ENCODE measurements around the gene PLEKHA4. TPM values are rescaled to one million over a fixed set of nuclear protein-coding genes. Genes with fewer than 3 reads are reported as not detected.

PLEKHA4 gene
- total RNA-seq = 100 to 1,000 TPM; 211 to 444 (median 282) TPM

DNA sequence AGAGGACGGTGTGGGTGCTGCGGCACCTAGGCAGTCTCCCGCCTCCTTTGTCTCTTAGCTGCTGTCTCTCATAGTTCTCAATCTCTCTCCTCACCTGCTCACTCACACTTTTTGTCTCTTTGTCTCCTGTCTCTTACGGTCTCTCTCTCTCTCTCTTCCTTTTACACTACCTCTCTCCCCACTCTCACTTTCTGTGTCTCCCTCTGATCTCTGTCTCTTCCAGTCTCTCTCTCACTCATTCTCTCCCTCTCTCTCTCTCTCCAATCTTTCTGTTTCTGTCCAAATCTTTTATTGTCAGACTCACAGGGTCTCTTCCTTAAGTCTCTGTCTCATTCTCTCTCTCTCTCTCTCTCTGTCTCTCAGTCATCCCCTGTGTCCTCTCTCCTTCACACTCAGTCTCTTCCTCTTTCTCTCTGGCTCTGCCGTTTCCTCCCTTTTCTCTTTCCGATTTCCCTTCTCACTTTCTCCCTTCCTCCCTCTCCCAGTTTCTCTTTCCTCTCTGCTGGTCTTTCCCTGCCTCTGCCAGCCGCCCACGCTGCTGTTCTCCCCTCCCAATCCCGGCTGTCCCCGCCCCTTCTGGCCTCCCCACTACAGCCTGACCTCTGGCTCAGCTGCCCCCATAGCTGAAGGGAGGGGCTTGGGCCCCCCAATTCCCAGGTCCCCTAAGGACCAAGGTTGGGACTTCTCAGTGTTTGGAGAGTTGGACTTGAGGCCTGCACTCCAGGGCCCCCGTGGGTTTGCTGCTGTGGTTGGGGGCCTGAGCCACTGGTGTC lies at the start of gene PLEKHA4:
PLEKHA4 (minus strand) TSS at position 504 of the 773 bp plus-strand sequence. CDS start 997 bp downstream, outside the sequence.
- Histone ChIP-seq H3K4me3 (peak within 1 kb of the TSS; percentile 34 to 57 (median 44)), H3K9me3 (no peaks in the 10 kb centered on the region), H3K27me3 (no peaks in the 10 kb centered on the region), H3K36me3 (peaks cover 0 to 23% (median 0%) of the 10 kb centered on the region in 3 donors), H3K27ac (peak within 1 kb of the TSS; percentile 83 to 100 (median 94)), H3K4me1 (peaks cover 0 to 68% (median 17%) of the 10 kb centered on the region in 4 donors)
- 13 to 15% methylated on average over 11 of the region's 11 CpGs for WGBS, 2 donors
- TF ChIP-seq EP300 (IDR thresholded peaks at IDR 0.05) = peak in 1 of 2 donors; percentile 80
- peak; percentile 35 to 43 for TF ChIP-seq POLR2A (IDR thresholded peaks at IDR 0.05)
- TF ChIP-seq, protein P1, sequence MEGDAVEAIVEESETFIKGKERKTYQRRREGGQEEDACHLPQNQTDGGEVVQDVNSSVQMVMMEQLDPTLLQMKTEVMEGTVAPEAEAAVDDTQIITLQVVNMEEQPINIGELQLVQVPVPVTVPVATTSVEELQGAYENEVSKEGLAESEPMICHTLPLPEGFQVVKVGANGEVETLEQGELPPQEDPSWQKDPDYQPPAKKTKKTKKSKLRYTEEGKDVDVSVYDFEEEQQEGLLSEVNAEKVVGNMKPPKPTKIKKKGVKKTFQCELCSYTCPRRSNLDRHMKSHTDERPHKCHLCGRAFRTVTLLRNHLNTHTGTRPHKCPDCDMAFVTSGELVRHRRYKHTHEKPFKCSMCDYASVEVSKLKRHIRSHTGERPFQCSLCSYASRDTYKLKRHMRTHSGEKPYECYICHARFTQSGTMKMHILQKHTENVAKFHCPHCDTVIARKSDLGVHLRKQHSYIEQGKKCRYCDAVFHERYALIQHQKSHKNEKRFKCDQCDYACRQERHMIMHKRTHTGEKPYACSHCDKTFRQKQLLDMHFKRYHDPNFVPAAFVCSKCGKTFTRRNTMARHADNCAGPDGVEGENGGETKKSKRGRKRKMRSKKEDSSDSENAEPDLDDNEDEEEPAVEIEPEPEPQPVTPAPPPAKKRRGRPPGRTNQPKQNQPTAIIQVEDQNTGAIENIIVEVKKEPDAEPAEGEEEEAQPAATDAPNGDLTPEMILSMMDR (IDR thresholded peaks at IDR 0.05) = no peak
- peak; percentile 57 to 67 for DNase-seq (ENCODE audit: low spot score in 2 of 2)

GRCh38 chr19:48918071-48918470 lies 49.7 kb upstream of the PLEKHA4 start:
- 81 to 88% methylated on average over 6 of the region's 6 CpGs for WGBS, 2 donors

DNA sequence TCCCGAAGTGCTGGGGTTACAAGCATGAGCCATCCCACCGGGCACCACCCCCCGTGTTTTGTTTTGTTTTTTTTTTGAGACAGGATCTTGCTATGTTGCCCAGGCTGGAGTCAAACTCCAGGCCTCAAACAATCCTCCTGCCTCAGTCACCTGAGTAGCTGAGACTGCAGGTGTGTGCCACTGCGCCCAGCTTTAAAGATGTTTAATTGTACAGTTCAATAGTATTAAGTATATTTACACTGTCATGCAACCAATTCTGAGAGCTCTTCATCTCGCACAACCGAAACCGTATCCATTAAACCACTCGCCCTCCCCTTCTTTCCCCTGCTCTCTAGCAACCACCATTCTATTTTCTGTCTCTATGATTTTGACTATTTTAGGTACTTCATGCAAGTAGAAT lies 47.3 kb upstream of the PLEKHA4 start:
- H3K4me1 ChIP-seq = no peaks in the 10 kb centered on the region
- TF ChIP-seq POLR2A (IDR thresholded peaks at IDR 0.05) = no peak
- no peak for TF ChIP-seq EP300 (IDR thresholded peaks at IDR 0.05)
- TF ChIP-seq, protein P1 (IDR thresholded peaks at IDR 0.05) = no peak
- no peak overlapping the region for H3K27ac ChIP-seq
- no peak for DNase-seq (ENCODE audit: low spot score in 2 of 2)
- no peak overlapping the region for H3K4me3 ChIP-seq
- peaks cover 7 to 100% (median 32%) of the 10 kb centered on the region in 3 donors for H3K36me3 ChIP-seq
- H3K9me3 ChIP-seq = no peaks in the 10 kb centered on the region
- H3K27me3 ChIP-seq = no peaks in the 10 kb centered on the region
- 79 to 80% methylated on average over 8 of the region's 8 CpGs for WGBS, 2 donors

More at GRCh38 chr19:48918071-48918470, 49.7 kb upstream of the PLEKHA4 start:
- TF ChIP-seq, protein P1 (IDR thresholded peaks at IDR 0.05) = no peak
- Histone ChIP-seq H3K4me3 (no peak overlapping the region), H3K27ac (no peak overlapping the region), H3K36me3 (peaks cover 6 to 100% (median 24%) of the 10 kb centered on the region in 3 donors), H3K27me3 (no peaks in the 10 kb centered on the region), H3K9me3 (no peaks in the 10 kb centered on the region), H3K4me1 (no peaks in the 10 kb centered on the region)
- no peak for DNase-seq (ENCODE audit: low spot score in 2 of 2)

DNA sequence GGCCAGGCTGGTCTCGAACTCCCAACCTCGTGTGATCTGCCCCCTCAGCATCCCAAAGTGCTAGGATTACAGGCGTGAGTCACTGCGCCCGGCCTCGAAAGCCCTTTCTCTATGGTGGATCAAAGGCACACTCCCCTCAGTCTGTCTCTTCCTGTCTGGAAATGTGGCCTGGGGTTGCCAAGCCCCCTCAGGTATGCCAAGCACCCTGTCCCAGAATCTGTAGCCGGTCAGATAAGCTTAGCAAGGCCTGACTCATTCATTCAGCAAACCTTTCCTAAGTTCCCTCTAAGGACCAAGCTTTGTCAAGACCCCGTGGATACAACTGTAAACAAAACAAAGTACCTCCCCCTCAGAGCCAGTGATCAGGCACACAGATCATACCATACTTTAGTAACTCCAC lies 45.8 kb upstream of the PLEKHA4 start:
- Histone ChIP-seq H3K4me1 (no peaks in the 10 kb centered on the region), H3K27me3 (no peaks in the 10 kb centered on the region), H3K27ac (no peak overlapping the region), H3K36me3 (peaks cover 9 to 100% (median 31%) of the 10 kb centered on the region in 3 donors), H3K9me3 (no peaks in the 10 kb centered on the region), H3K4me3 (no peak overlapping the region)
- TF ChIP-seq, protein P1 (IDR thresholded peaks at IDR 0.05) = no peak
- no peak for TF ChIP-seq EP300 (IDR thresholded peaks at IDR 0.05)
- no peak for TF ChIP-seq POLR2A (IDR thresholded peaks at IDR 0.05)
- WGBS, 2 donors = 95 to 97% methylated on average over 8 of the region's 8 CpGs
- DNase-seq (ENCODE audit: low spot score in 2 of 2) = no peak

DNA sequence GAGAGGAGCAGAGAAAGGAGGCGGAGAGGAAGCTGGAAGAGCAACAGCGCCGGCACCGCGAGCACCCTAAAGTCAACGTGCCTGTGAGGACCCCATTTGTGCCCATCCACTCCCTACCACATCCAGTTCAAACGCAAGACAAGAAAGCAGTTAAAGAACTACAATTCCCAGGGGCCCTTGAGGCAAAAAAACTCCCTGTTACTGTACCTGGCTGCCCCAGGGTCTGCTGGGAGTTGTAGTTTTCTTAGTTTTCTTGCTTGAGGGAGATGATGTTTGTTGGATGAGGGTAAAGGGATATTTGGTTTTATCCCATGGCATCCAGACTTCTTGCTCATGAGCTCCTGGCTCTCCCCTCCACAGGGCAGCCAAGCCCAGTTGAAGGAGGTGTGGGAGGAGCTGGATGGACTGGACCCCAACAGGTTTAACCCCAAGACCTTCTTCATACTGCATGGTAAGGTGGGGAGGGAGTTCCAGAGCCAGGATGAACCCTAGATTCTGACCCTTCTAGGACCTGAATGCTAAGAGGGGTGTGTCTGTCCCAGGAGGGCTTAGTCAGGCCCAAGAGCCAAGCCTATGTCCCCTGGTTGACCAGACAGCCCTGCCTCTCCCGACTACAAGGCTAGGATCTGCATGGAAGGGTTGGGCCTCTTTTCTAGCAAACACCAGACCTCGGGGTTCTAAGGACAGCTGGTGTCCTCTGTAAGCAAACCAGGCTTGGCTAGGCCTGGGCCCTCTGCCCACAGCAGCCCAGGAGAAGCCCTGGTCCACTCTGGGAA lies 44.9 kb upstream of the PLEKHA4 start:
- Histone ChIP-seq H3K27ac (no peak overlapping the region), H3K4me1 (no peaks in the 10 kb centered on the region), H3K36me3 (peaks cover 9 to 99% (median 31%) of the 10 kb centered on the region in 3 donors), H3K27me3 (no peaks in the 10 kb centered on the region), H3K4me3 (no peak overlapping the region), H3K9me3 (no peaks in the 10 kb centered on the region)
- TF ChIP-seq, protein P1 (IDR thresholded peaks at IDR 0.05) = no peak
- no peak for TF ChIP-seq EP300 (IDR thresholded peaks at IDR 0.05)
- WGBS, 2 donors = 86 to 91% methylated on average over 9 of the region's 9 CpGs
- no peak for DNase-seq (ENCODE audit: low spot score in 2 of 2)

All from tibial nerve (tissue), 4 donors.